Glomerular visceral epithelial cell (primary cell): ENCODE measurements around the gene C1orf87.
"Not testable (repeated sequence)": the region's sequence is repeated elsewhere in the genome, so short reads cannot be mapped to it uniquely, and the experiment has no call there.

Experiments
- DNase-seq: peaks from one replicate; pipeline ENCODE4 v3.0.0-alpha.2; 2016; ENCODE audit errors: extremely low spot score

Gene C1orf87

GRCh38 chr1:59994302-59995198, 79.0 kb downstream of the C1orf87 start:
- no peak for DNase-seq

GRCh38 chr1:59992040-59992820, 81.3 kb downstream of the C1orf87 start:
- no peak for DNase-seq

- no peak for DNase-seq
Measured at GRCh38 chr1:59990470-59990869, 83.1 kb downstream of the C1orf87 start.

GRCh38 chr1:59986516-59987310, 86.9 kb downstream of the C1orf87 start:
- DNase-seq, result no peak

GRCh38 chr1:59985911-59986515, 87.6 kb downstream of the C1orf87 start:
- no peak for DNase-seq

GRCh38 chr1:59979666-59980065, 93.9 kb downstream of the C1orf87 start:
- DNase-seq, result no peak

GRCh38 chr1:59978511-59978910, 95.1 kb downstream of the C1orf87 start:
- DNase-seq, result no peak

GRCh38 chr1:59978026-59978425, 95.5 kb downstream of the C1orf87 start:
- no peak for DNase-seq

GRCh38 chr1:59977075-59977410, 96.5 kb downstream of the C1orf87 start:
- no peak for DNase-seq

GRCh38 chr1:59976194-59977074, 97.1 kb downstream of the C1orf87 start:
- DNase-seq, result peak; percentile 55

GRCh38 chr1:59973719-59974118, 99.9 kb downstream of the C1orf87 start:
- no peak for DNase-seq

GRCh38 chr1:59972216-59972927, 101.2 kb downstream of the C1orf87 start:
- no peak for DNase-seq

GRCh38 chr1:59971464-59971911, 102.1 kb downstream of the C1orf87 start:
- peak; percentile 68 for DNase-seq

- DNase-seq, result not testable (repeated sequence)
Measured at GRCh38 chr1:59969542-59970175, 103.9 kb downstream of the C1orf87 start.

GRCh38 chr1:59968746-59969145, 104.8 kb downstream of the C1orf87 start:
- DNase-seq, result not testable (repeated sequence)

- no peak for DNase-seq
Measured at GRCh38 chr1:59967780-59968179, 105.8 kb downstream of the C1orf87 start.

- DNase-seq, result peak; percentile 4
Measured at GRCh38 chr1:59967141-59967697, 106.4 kb downstream of the C1orf87 start.

GRCh38 chr1:59952065-59952464, 121.5 kb downstream of the C1orf87 start:
- no peak for DNase-seq

- no peak for DNase-seq
Measured at GRCh38 chr1:59949648-59950047, 123.9 kb downstream of the C1orf87 start.
